DMS114 treated with DMSO at 0.1 percent for 48 hours (cell line): ENCODE results near the gene TRDN.
"Not testable (repeated sequence)": the region's sequence is repeated elsewhere in the genome, so short reads cannot be mapped to it uniquely, and the experiment has no call there.

Source experiments
- DNase-seq: peaks from one replicate; lab custom pipeline; 2025; ENCODE audit not compliant: unreplicated experiment; lab: John Stamatoyannopoulos, UW

The TRDN gene

GRCh38 chr6:123509112-123509511, 127.6 kb downstream of the TRDN start:
- no peak for DNase-seq

GRCh38 chr6:123508290-123508689, 128.5 kb downstream of the TRDN start:
- no peak for DNase-seq

GRCh38 chr6:123507582-123507981, 129.2 kb downstream of the TRDN start:
- DNase-seq = no peak

- no peak for DNase-seq
These were observed 133.1 kb downstream of the TRDN start for GRCh38 chr6:123503619-123504018.

- DNase-seq = no peak
These were observed 139.7 kb downstream of the TRDN start for GRCh38 chr6:123497025-123497424.

- DNase-seq = no peak
These were observed 147.2 kb downstream of the TRDN start for GRCh38 chr6:123489589-123489988.

- no peak for DNase-seq
These were observed 155.8 kb downstream of the TRDN start for GRCh38 chr6:123480986-123481385.

- DNase-seq = not testable (repeated sequence)
These were observed 164.6 kb downstream of the TRDN start for GRCh38 chr6:123472025-123472702.

GRCh38 chr6:123467392-123467791, 169.4 kb downstream of the TRDN start:
- DNase-seq = no peak

GRCh38 chr6:123462152-123462551, 174.6 kb downstream of the TRDN start:
- DNase-seq = no peak

GRCh38 chr6:123458218-123458617, 178.5 kb downstream of the TRDN start:
- no peak for DNase-seq

GRCh38 chr6:123456836-123457235, 179.9 kb downstream of the TRDN start:
- no peak for DNase-seq

- no peak for DNase-seq
These were observed 182.3 kb downstream of the TRDN start for GRCh38 chr6:123454448-123454847.

- not testable (repeated sequence) for DNase-seq
These were observed 183.7 kb downstream of the TRDN start for GRCh38 chr6:123453071-123453470.

GRCh38 chr6:123448306-123448884, 188.4 kb downstream of the TRDN start:
- DNase-seq = no peak

GRCh38 chr6:123447315-123447937, 189.3 kb downstream of the TRDN start:
- no peak for DNase-seq

GRCh38 chr6:123439371-123439770, 197.4 kb downstream of the TRDN start:
- DNase-seq = no peak

GRCh38 chr6:123434186-123434585, 202.6 kb downstream of the TRDN start:
- DNase-seq = no peak

- no peak for DNase-seq
These were observed 205.8 kb downstream of the TRDN start for GRCh38 chr6:123430970-123431369.

- no peak for DNase-seq
These were observed 209.7 kb downstream of the TRDN start for GRCh38 chr6:123427008-123427407.

- DNase-seq = no peak
These were observed 213.6 kb downstream of the TRDN start for GRCh38 chr6:123423130-123423529.

GRCh38 chr6:123420512-123420911, 216.2 kb downstream of the TRDN start:
- DNase-seq = no peak
